Measurements from ENCODE around the gene TSKS.
A peak's percentile ranks its signal among the peaks of the same experiment; 100 is the strongest.

Gene TSKS

DNA sequence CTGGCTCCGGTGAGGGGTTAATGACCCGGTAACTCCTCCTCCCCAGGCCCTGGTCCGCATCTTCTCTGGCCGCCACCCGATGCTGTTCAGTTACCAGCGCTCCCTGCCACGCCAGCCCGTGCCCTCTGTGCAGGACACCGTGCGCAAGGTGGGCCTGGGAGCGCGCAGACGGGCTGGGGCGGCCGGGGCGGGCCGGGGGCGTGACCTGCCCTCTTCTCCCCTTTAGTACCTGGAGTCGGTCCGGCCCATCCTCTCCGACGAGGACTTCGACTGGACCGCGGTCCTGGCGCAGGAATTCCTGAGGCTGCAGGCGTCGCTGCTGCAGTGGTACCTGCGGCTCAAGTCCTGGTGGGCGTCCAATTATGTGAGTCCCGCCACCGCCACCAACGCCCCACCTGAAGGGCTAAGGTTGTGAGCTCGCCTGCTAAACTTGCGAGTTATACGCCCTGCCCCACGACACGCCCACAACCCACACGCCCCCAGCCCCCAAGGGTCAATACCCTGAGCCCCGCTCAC lies 61.8 kb downstream of the TSKS start:
- DNase-seq (ENCODE audit: low spot score in 2 of 2): no peak
- no peak for ATAC-seq (ENCODE audit: low read depth)
- Mint-ChIP-seq H3K27ac (no peak overlapping the region), H3K27me3 (peaks cover 9% of the 10 kb centered on the region), H3K36me3 (no peaks in the 10 kb centered on the region), H3K4me3 (no peak overlapping the region), H3K4me1 (peaks cover 10% of the 10 kb centered on the region), H3K9me3 (no peaks in the 10 kb centered on the region)

GRCh38 chr19:49700563-49700962 lies 62.5 kb downstream of the TSKS start:
- no peak overlapping the region for H3K27ac Mint-ChIP-seq
- DNase-seq (ENCODE audit: low spot score in 2 of 2) (no peak), ATAC-seq (ENCODE audit: low read depth) (peak; percentile 32)
- peaks cover 10% of the 10 kb centered on the region for H3K4me1 Mint-ChIP-seq
- no peak overlapping the region for H3K4me3 Mint-ChIP-seq
- H3K36me3 Mint-ChIP-seq: no peaks in the 10 kb centered on the region
- H3K9me3 Mint-ChIP-seq: no peaks in the 10 kb centered on the region
- H3K27me3 Mint-ChIP-seq: peaks cover 9% of the 10 kb centered on the region

DNA sequence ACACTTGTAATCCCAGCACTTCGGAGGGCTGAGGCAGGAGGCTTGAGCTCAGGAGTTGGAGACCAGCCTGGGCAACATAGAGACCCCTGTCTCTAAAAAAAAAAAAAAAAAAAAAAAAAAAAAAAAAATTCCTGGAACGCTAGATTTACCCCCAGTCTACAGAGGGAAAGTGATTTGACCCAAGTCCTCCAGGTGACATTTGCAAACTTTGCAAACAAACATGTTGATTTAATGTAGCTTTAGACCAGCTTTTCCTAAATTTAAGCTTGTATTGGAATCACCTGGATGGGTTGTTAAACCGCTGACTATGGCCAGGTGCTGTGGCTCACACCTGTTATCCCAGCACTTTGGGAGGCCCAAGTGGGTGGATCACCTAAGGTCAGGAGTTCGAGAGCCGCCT lies 63.7 kb downstream of the TSKS start:
- H3K9me3 Mint-ChIP-seq: no peaks in the 10 kb centered on the region
- DNase-seq (ENCODE audit: low spot score in 2 of 2) (no peak), ATAC-seq (ENCODE audit: low read depth) (no peak)
- peaks cover 9% of the 10 kb centered on the region for H3K27me3 Mint-ChIP-seq
- H3K4me3 Mint-ChIP-seq: no peak overlapping the region
- no peaks in the 10 kb centered on the region for H3K36me3 Mint-ChIP-seq
- H3K4me1 Mint-ChIP-seq: peaks cover 10% of the 10 kb centered on the region
- no peak overlapping the region for H3K27ac Mint-ChIP-seq

- Mint-ChIP-seq H3K36me3 (no peaks in the 10 kb centered on the region), H3K4me3 (no peak overlapping the region), H3K4me1 (peaks cover 5% of the 10 kb centered on the region), H3K27me3 (peaks cover 11% of the 10 kb centered on the region), H3K9me3 (no peaks in the 10 kb centered on the region), H3K27ac (no peak overlapping the region)
- no peak for DNase-seq (ENCODE audit: low spot score in 2 of 2)
- ATAC-seq (ENCODE audit: low read depth): no peak
These were observed 66.2 kb downstream of the TSKS start for GRCh38 chr19:49696865-49697264.

DNA sequence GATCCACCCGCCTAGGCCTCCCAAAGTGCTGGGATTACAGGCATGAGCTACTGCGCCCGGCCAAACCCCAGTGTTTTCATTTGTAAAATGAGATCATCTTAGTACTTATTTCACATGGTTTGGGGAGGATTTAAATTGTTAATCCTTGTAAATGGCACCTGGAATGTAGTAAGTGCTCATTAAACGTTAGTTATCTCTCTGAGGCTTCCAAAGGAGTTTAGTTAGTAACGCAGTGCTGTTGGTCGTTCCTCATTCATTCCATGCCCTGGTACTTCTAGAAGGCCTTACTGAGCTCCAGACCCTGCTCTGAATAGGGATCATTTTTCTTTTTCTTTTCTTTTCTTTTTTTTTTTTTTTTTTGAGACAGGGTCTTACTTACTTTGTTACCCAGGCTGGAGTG lies 67.0 kb downstream of the TSKS start:
- Mint-ChIP-seq H3K4me3 (no peak overlapping the region), H3K4me1 (peaks cover 5% of the 10 kb centered on the region), H3K27me3 (peaks cover 10% of the 10 kb centered on the region), H3K9me3 (no peaks in the 10 kb centered on the region), H3K36me3 (no peaks in the 10 kb centered on the region), H3K27ac (no peak overlapping the region)
- DNase-seq (ENCODE audit: low spot score in 2 of 2) (no peak), ATAC-seq (ENCODE audit: low read depth) (no peak)

- peaks cover 15% of the 10 kb centered on the region for H3K4me1 Mint-ChIP-seq
- DNase-seq (ENCODE audit: low spot score in 2 of 2) (no peak), ATAC-seq (ENCODE audit: low read depth) (no peak)
- peaks cover 6% of the 10 kb centered on the region for H3K36me3 Mint-ChIP-seq
- H3K27ac Mint-ChIP-seq: no peak overlapping the region
- H3K27me3 Mint-ChIP-seq: peaks cover 14% of the 10 kb centered on the region
- H3K4me3 Mint-ChIP-seq: peak overlapping the region; percentile 6
- H3K9me3 Mint-ChIP-seq: no peaks in the 10 kb centered on the region
These were observed 71.0 kb downstream of the TSKS start for GRCh38 chr19:49692147-49692506.

DNA sequence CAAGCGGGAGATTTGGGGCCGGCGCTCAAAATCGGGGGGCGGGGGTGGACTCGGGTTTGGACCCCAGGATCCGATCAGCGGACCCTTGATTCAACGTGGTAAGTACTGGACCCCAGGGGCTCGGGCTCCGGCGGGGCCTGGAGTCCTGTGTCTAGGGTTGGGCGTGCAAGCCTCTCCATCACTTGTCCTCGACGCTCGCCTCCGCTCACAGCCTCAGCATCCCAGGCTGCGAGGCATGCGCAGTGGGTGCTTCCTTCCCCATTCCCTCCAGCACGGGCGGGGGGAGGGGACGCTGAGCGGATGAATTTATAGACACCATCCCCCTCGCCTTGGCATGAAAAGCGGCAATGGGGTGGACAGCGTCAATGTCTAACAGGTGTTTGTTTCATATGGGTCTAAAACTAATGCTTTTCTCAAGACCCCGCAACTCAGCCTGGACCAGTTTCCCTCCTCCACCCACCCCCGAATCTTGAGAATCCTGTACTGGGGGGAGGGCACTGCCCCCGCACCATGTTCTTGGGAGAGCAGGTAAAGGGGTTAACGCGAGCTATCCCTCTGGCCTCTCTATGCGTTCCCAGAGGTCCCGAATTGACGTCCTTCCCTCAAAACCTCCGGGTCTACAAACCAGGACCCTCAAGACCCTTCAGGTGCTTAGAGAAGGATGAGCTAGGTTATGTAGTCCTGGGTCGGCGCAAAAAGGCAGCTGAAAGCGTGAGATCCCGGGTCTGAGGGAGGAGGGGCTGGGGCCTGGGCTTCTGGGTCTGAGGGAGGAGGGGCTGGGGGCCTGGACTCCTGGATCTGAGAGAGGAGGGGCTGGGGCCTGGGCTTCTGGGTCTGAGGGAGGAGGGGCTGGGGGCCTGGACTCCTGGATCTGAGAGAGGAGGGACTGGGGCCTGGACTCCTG lies 71.6 kb downstream of the TSKS start:
- no peak overlapping the region for H3K27ac Mint-ChIP-seq
- DNase-seq (ENCODE audit: low spot score in 2 of 2): no peak
- peaks cover 17% of the 10 kb centered on the region for H3K4me1 Mint-ChIP-seq
- peaks cover 9% of the 10 kb centered on the region for H3K36me3 Mint-ChIP-seq
- H3K4me3 Mint-ChIP-seq: peak overlapping the region; percentile 88
- H3K27me3 Mint-ChIP-seq: peaks cover 14% of the 10 kb centered on the region
- H3K9me3 Mint-ChIP-seq: no peaks in the 10 kb centered on the region
- ATAC-seq (ENCODE audit: low read depth): no peak

- H3K36me3 Mint-ChIP-seq: peaks cover 11% of the 10 kb centered on the region
- ATAC-seq (ENCODE audit: low read depth): peak; percentile 36
- no peaks in the 10 kb centered on the region for H3K9me3 Mint-ChIP-seq
- peaks cover 17% of the 10 kb centered on the region for H3K4me1 Mint-ChIP-seq
- peak within 1 kb of the TSS; percentile 2 for H3K27ac Mint-ChIP-seq
- H3K4me3 Mint-ChIP-seq: peak within 1 kb of the TSS; percentile 88
- no peak for DNase-seq (ENCODE audit: low spot score in 2 of 2)
- peaks cover 14% of the 10 kb centered on the region for H3K27me3 Mint-ChIP-seq
These were observed 72.4 kb downstream of the TSKS start, which contains the start of gene CPT1C for GRCh38 chr19:49690656-49691242. TSS of gene CPT1C (plus strand) at chr19:49691116. CDS start at chr19:49692253, 1,137 bp downstream.

GRCh38 chr19:49690079-49690655 lies 72.9 kb downstream of the TSKS start:
- Mint-ChIP-seq H3K27ac (no peak overlapping the region), H3K4me1 (peaks cover 17% of the 10 kb centered on the region), H3K36me3 (peaks cover 15% of the 10 kb centered on the region), H3K9me3 (no peaks in the 10 kb centered on the region), H3K27me3 (peaks cover 14% of the 10 kb centered on the region), H3K4me3 (peak overlapping the region; percentile 88)
- ATAC-seq (ENCODE audit: low read depth): peak; percentile 44
- no peak for DNase-seq (ENCODE audit: low spot score in 2 of 2)

Measured in memory B cell (primary cell).